IMR-90 (cell line): ENCODE data around the gene CETN1. TPM values are rescaled to one million over a fixed set of nuclear protein-coding genes. Genes with fewer than 3 reads are reported as not detected.

Experiments used
- ATAC-seq: fragments of 200-7000 bp; cut with Tn5 transposase; 2 replicates; pipeline ENCODE4 v1.9.1; 2020; ENCODE audit warnings: low read depth, mild to moderate bottlenecking, moderate library complexity
- BruUV-seq: library from RNA; stranded (reverse); fragments of 400-500 nt; replicated peaks from 2 replicates; lab custom pipeline; 2021; lab: Mats Ljungman, UMichigan
- CTCF ChIA-PET: fragments of 300-600 bp; formaldehyde crosslinking; extraction: SDS; loops from one replicate; lab custom pipeline; 2021; ENCODE audit warnings: antibody characterized with exemption; lab: Yijun Ruan, JAX
- POLR2A ChIA-PET: fragments of 300-600 bp; sonication (Branson Sonifier 250); formaldehyde crosslinking; loops from one replicate; lab custom pipeline; 2022; ENCODE audit warnings: antibody characterized with exemption; ENCODE audit not compliant: unreplicated experiment; lab: Charles Lee
- DNase-seq: peaks from one replicate; pipeline ENCODE4 v3.0.0; 2013
- H2AFZ ChIP-seq: replicated peaks from 2 replicates; pipeline ENCODE3; 2013; ENCODE audit warnings: low read length, mild to moderate bottlenecking; ENCODE audit not compliant: poor library complexity
- H2AK5ac ChIP-seq: 2 replicates; pipeline ENCODE4 v1.6.1; 2013; ENCODE audit warnings: low read depth, low read length, inconsistent platforms
- H2AK9ac ChIP-seq: replicated peaks from 2 replicates; pipeline ENCODE3; 2013; ENCODE audit warnings: mild to moderate bottlenecking, low read depth, low read length, moderate library complexity; ENCODE audit not compliant: poor library complexity
- H2BK120ac ChIP-seq: 2 replicates; pipeline ENCODE4 v1.6.1; 2013; ENCODE audit warnings: low read depth, low read length, inconsistent platforms
- H2BK15ac ChIP-seq: 3 replicates; pipeline ENCODE4 v1.6.1; 2013; ENCODE audit warnings: low read depth, low read length, inconsistent platforms
- H2BK20ac ChIP-seq: 2 replicates; pipeline ENCODE4 v1.6.1; 2013; ENCODE audit warnings: low read depth, mild to moderate bottlenecking, inconsistent platforms, low read length, moderate library complexity
- H2BK5ac ChIP-seq: 2 replicates; pipeline ENCODE4 v1.6.1; 2013; ENCODE audit warnings: mild to moderate bottlenecking, low read depth, low read length, inconsistent platforms; ENCODE audit not compliant: poor library complexity, severe bottlenecking
- H3K14ac ChIP-seq: replicated peaks from 2 replicates; pipeline ENCODE4 v1.6.1; 2013; ENCODE audit warnings: low read depth, low read length, inconsistent platforms
- H3K18ac ChIP-seq: 2 replicates; pipeline ENCODE4 v1.6.1; 2013; ENCODE audit warnings: low read depth, low read length, control low read depth
- H3K23ac ChIP-seq: 2 replicates; pipeline ENCODE4 v1.6.1; 2013; ENCODE audit warnings: low read depth, low read length, inconsistent platforms
- H3K27ac ChIP-seq: 2 replicates; pipeline ENCODE4 v1.5.1; 2013; ENCODE audit warnings: mild to moderate bottlenecking, control low read depth, low read length; ENCODE audit not compliant: insufficient read depth
- H3K27me3 ChIP-seq: 2 replicates; pipeline ENCODE4 v1.6.1; 2013; ENCODE audit warnings: low read length; ENCODE audit not compliant: control insufficient read depth, insufficient read depth
- H3K36me3 ChIP-seq: 2 replicates; pipeline ENCODE4 v1.6.1; 2013; ENCODE audit warnings: low read length, mixed read lengths; ENCODE audit not compliant: control insufficient read depth, insufficient read depth
- H3K4ac ChIP-seq: 2 replicates; pipeline ENCODE4 v1.6.1; 2013; ENCODE audit warnings: low read depth, low read length, inconsistent platforms
- H3K4me1 ChIP-seq: 2 replicates; pipeline ENCODE4 v1.6.1; 2013; ENCODE audit warnings: low read length, mixed read lengths; ENCODE audit not compliant: control insufficient read depth, insufficient read depth
- H3K4me2 ChIP-seq: 2 replicates; pipeline ENCODE4 v1.6.1; 2013; ENCODE audit warnings: low read depth, mild to moderate bottlenecking, control low read depth, low read length, moderate library complexity
- H3K4me3 ChIP-seq: 2 replicates; pipeline ENCODE4 v1.5.1; 2013; ENCODE audit warnings: low read depth, mild to moderate bottlenecking, control low read depth, low read length, moderate library complexity; ENCODE audit not compliant: insufficient read depth
- H3K56ac ChIP-seq: 2 replicates; pipeline ENCODE4 v1.6.1; 2013; ENCODE audit warnings: low read length, inconsistent platforms; ENCODE audit not compliant: insufficient read depth; ENCODE audit errors: extremely low read depth
- H3K79me1 ChIP-seq, 2 experiments: 2 replicates each; pipeline ENCODE4 v1.6.1; 2013; ENCODE audit warnings: low read length in 2 of 2, inconsistent platforms in 1 of 2, low read depth in 1 of 2
- H3K9ac ChIP-seq: 2 replicates; pipeline ENCODE4 v1.6.1; 2013; ENCODE audit warnings: low read depth, low read length, control low read depth
- H3K9me1 ChIP-seq: 2 replicates; pipeline ENCODE4 v1.6.1; 2013; ENCODE audit warnings: low read length, inconsistent platforms; ENCODE audit not compliant: insufficient read depth
- H3K9me3 ChIP-seq: 2 replicates; pipeline ENCODE4 v1.6.1; 2013; ENCODE audit warnings: low read length; ENCODE audit not compliant: control insufficient read depth, insufficient read depth
- H4K20me1 ChIP-seq: 2 replicates; pipeline ENCODE4 v1.6.1; 2013; ENCODE audit warnings: low read length, inconsistent platforms; ENCODE audit not compliant: insufficient read depth
- H4K5ac ChIP-seq: 2 replicates; pipeline ENCODE4 v1.6.1; 2013; ENCODE audit warnings: mild to moderate bottlenecking, low read depth, low read length, control low read depth
- H4K8ac ChIP-seq, 2 experiments: 2 replicates each; pipeline ENCODE4 v1.6.1; 2013; ENCODE audit warnings: low read depth in 2 of 2, low read length in 2 of 2, control low read depth in 1 of 2, inconsistent platforms in 1 of 2
- H4K91ac ChIP-seq: 2 replicates; pipeline ENCODE4 v1.6.1; 2013; ENCODE audit warnings: low read depth, low read length, inconsistent platforms; ENCODE audit not compliant: insufficient read depth
- BHLHE40 ChIP-seq: fragments of 150-350 bp; IDR thresholded peaks from 2 replicates; pipeline ENCODE4 v1.6.1; 2016; ENCODE audit warnings: mild to moderate bottlenecking, low read depth, low read length
- CEBPB ChIP-seq: IDR thresholded peaks from 2 replicates; pipeline ENCODE4 v1.6.1; 2012; ENCODE audit warnings: low read depth, low read length, improper control_type of control experiment
- CHD1 ChIP-seq: IDR thresholded peaks from 2 replicates; pipeline ENCODE4 v1.6.1; 2012; ENCODE audit warnings: low read depth, low read length, improper control_type of control experiment
- CTCF ChIP-seq: conservative IDR thresholded peaks from 2 replicates; pipeline ENCODE4 v1.5.1; 2012; ENCODE audit warnings: mild to moderate bottlenecking, low read depth, low read length, improper control_type of control experiment
- FOS ChIP-seq: fragments of 150-350 bp; IDR thresholded peaks from 2 replicates; pipeline ENCODE4 v1.6.1; 2016; ENCODE audit warnings: low read depth, low read length
- MAFK ChIP-seq: IDR thresholded peaks from 2 replicates; pipeline ENCODE4 v1.6.1; 2012; ENCODE audit warnings: low read depth, low read length, improper control_type of control experiment
- MAZ ChIP-seq: IDR thresholded peaks from 2 replicates; pipeline ENCODE4 v1.6.1; 2012; ENCODE audit warnings: low read depth, mild to moderate bottlenecking, low read length, improper control_type of control experiment, moderate library complexity, borderline replicate concordance
- MXI1 ChIP-seq: IDR thresholded peaks from 2 replicates; pipeline ENCODE4 v1.6.1; 2012; ENCODE audit warnings: low read depth, mild to moderate bottlenecking, low read length, moderate library complexity, borderline replicate concordance
- NFE2L2 ChIP-seq: fragments of 150-350 bp; IDR thresholded peaks from 2 replicates; pipeline ENCODE4 v1.6.1; 2016; ENCODE audit warnings: low read depth, mild to moderate bottlenecking, low read length
- POLR2A ChIP-seq: IDR thresholded peaks from 2 replicates; pipeline ENCODE4 v1.6.1; 2012; ENCODE audit warnings: mild to moderate bottlenecking, low read depth, low read length
- RCOR1 ChIP-seq: IDR thresholded peaks from 2 replicates; pipeline ENCODE4 v1.6.1; 2012; ENCODE audit warnings: mild to moderate bottlenecking, low read length, improper control_type of control experiment; ENCODE audit not compliant: insufficient replicate concordance
- RFX5 ChIP-seq: IDR thresholded peaks from 2 replicates; pipeline ENCODE4 v1.8.0; 2012; ENCODE audit warnings: low read depth, mild to moderate bottlenecking, low read length, moderate library complexity
- SMC3 ChIP-seq: fragments of 150-350 bp; IDR thresholded peaks from 2 replicates; pipeline ENCODE4 v1.6.1; 2016; ENCODE audit warnings: low read depth, mild to moderate bottlenecking, antibody characterized with exemption, low read length, moderate library complexity
- WGBS, 2 experiments: methylation state at CpG; one replicate each; pipeline versions ENCODE4 v1.1.5 to v1.1.7; 2013; ENCODE audit warnings: missing lambda C conversion rate in 2 of 2; ENCODE audit not compliant: insufficient read length in 1 of 2; ENCODE audit errors: extremely low coverage in 2 of 2; 5-methylcytosine and 5-hydroxymethylcytosine counted together
- dilution Hi-C: fragments of 300-500 bp; cut with HindIII; formaldehyde crosslinking; loops from one replicate; pipeline ENCODE4 v1.14.3; 2018; ENCODE audit warnings: low sequenced_read_pairs; ENCODE audit not compliant: unreplicated experiment
- in situ Hi-C: fragments of 300-500 bp; cut with MboI; formaldehyde crosslinking; loops from 3 replicates; pipeline ENCODE4 v1.14.3; 2019; ENCODE audit warnings: low sequenced_read_pairs, inconsistent platforms, mixed read lengths
- intact Hi-C: fragments of 100-400 bp; cut with micrococcal nuclease; formaldehyde crosslinking; loops from 2 replicates; pipeline ENCODE4 v1.10.0; 2022
- polyA plus RNA-seq, 3 experiments: library from polyadenylated mRNA; depleted of rRNA; stranded (reverse); fragments of >200 nt; gene quantifications; 2 replicates each; pipeline ENCODE4 v1.2.3, GENCODE V29; 2012; ENCODE audit warnings: low replicate concordance in 1 of 3
- total RNA-seq: library from RNA; depleted of rRNA; stranded (reverse); fragments of >200 nt; gene quantifications from 2 replicates; pipeline ENCODE4 v1.2.3, GENCODE V29; 2012
- TF ChIP-seq, protein P1 (sequence below): fragments of 150-350 bp; IDR thresholded peaks from 2 replicates; pipeline ENCODE4 v1.6.1; 2017; ENCODE audit warnings: mild to moderate bottlenecking, antibody characterized with exemption, low read length, low read depth
- TF ChIP-seq, protein P2 (sequence below): fragments of 150-350 bp; IDR thresholded peaks from 2 replicates; pipeline ENCODE4 v1.6.1; 2016; ENCODE audit warnings: low read depth, mild to moderate bottlenecking, low read length, moderate library complexity, borderline replicate concordance

The CETN1 gene
- total and polyA plus RNA-seq, 2 of the 4 experiments (the other 2 are of a cell fraction): not detected

- no peak overlapping the region for H2BK20ac ChIP-seq
- dilution Hi-C loops: no loop called here
- H3K36me3 ChIP-seq: no peaks in the 10 kb centered on the region
- intact Hi-C loops: loop anchor here (5.0 kb wide), 1 partner anchor 121 kb away; no protein-coding TSS in a partner anchor
- 8% methylated on average over 2 of the region's 7 CpGs; no CpG with 5 or more reads in 1 of the 2 experiments for WGBS, 2 experiments
- no peak overlapping the region; the same call in 1 of the 2 replicates for H3K4me2 ChIP-seq
- H3K56ac ChIP-seq: no peak overlapping the region
- CTCF ChIA-PET: interaction anchor here (0.7 to 1.8 kb wide), 4 partner anchors 209 to 329 kb away, joined by 3 to 10 read pairs (median 6); no protein-coding TSS in a partner anchor
- POLR2A ChIA-PET: no interaction called here
- H3K4me1 ChIP-seq: no peaks in the 10 kb centered on the region
- no peak overlapping the region for H3K4ac ChIP-seq
- TF ChIP-seq, protein P1, sequence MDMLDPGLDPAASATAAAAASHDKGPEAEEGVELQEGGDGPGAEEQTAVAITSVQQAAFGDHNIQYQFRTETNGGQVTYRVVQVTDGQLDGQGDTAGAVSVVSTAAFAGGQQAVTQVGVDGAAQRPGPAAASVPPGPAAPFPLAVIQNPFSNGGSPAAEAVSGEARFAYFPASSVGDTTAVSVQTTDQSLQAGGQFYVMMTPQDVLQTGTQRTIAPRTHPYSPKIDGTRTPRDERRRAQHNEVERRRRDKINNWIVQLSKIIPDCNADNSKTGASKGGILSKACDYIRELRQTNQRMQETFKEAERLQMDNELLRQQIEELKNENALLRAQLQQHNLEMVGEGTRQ: no peak
- TF ChIP-seq SMC3 (no peak), POLR2A (no peak), MAFK (no peak), RFX5 (no peak), MXI1 (no peak), NFE2L2 (no peak), RCOR1 (no peak), FOS (no peak), CHD1 (no peak), CTCF (no peak), BHLHE40 (no peak), CEBPB (no peak), MAZ (no peak)
- TF ChIP-seq, protein P2, sequence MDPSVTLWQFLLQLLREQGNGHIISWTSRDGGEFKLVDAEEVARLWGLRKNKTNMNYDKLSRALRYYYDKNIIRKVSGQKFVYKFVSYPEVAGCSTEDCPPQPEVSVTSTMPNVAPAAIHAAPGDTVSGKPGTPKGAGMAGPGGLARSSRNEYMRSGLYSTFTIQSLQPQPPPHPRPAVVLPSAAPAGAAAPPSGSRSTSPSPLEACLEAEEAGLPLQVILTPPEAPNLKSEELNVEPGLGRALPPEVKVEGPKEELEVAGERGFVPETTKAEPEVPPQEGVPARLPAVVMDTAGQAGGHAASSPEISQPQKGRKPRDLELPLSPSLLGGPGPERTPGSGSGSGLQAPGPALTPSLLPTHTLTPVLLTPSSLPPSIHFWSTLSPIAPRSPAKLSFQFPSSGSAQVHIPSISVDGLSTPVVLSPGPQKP: no peak
- H2BK120ac ChIP-seq: no peak overlapping the region
- no peak overlapping the region for H4K8ac ChIP-seq
- H3K14ac ChIP-seq: no peak overlapping the region
- no peaks in the 10 kb centered on the region for H3K9me3 ChIP-seq
- H2AFZ ChIP-seq: no peak overlapping the region
- peaks cover 13% of the 10 kb centered on the region for H3K27me3 ChIP-seq
- H3K18ac ChIP-seq: no peak overlapping the region
- no peak overlapping the region for H2BK15ac ChIP-seq
- no TSS peak for BruUV-seq
- H3K79me1 ChIP-seq: no peaks in the 10 kb centered on the region
- no peak overlapping the region for H2AK9ac ChIP-seq
- DNase-seq: peak; percentile 62
- H4K5ac ChIP-seq: no peak overlapping the region
- H2AK5ac ChIP-seq: no peak overlapping the region
- peak; percentile 44; the same call in 1 of the 2 replicates for ATAC-seq
- no peaks in the 10 kb centered on the region for H3K9me1 ChIP-seq
- in situ Hi-C loops: loop anchor here (5.0 kb wide), 2 partner anchors 211 to 339 kb away; no protein-coding TSS in a partner anchor
- H3K27ac ChIP-seq: no peak overlapping the region
- H2BK5ac ChIP-seq: no peak overlapping the region
- H3K23ac ChIP-seq: no peak overlapping the region
- no peaks in the 10 kb centered on the region for H4K20me1 ChIP-seq
- H4K91ac ChIP-seq: no peak overlapping the region
- H3K4me3 ChIP-seq: no peak overlapping the region
- H3K9ac ChIP-seq: no peak overlapping the region
These were observed 41.3 kb downstream of the CETN1 start for GRCh38 chr18:621291-622043.
